ENCODE measurements around the gene TRAFD1. TPM values are rescaled to one million over a fixed set of nuclear protein-coding genes. Genes with fewer than 3 reads are reported as not detected.

TRAFD1 gene
- total and polyA plus RNA-seq, 2 donors: 31.5 to 36.9 TPM

GRCh38 chr12:112124918-112125249 lies 476 bp upstream of the TRAFD1 start:
- Histone ChIP-seq H3K4me3 (ENCODE audit: low read depth, low read length) (no peak overlapping the region), H3K36me3 (ENCODE audit: insufficient read depth) (no peaks in the 10 kb centered on the region), H3K27ac (ENCODE audit: low read depth) (no peak overlapping the region), H3K4me1 (ENCODE audit: insufficient read depth) (peaks cover 1% of the 10 kb centered on the region)
- WGBS: 3% methylated on average over 1 of the region's 1 CpG
- no peak for DNase-seq (ENCODE audit: extremely low spot score)

- DNase-seq (ENCODE audit: extremely low spot score): no peak
- Histone ChIP-seq H3K4me1 (ENCODE audit: insufficient read depth) (peaks cover 1% of the 10 kb centered on the region), H3K27ac (ENCODE audit: low read depth) (peak overlapping the region; percentile 87), H3K36me3 (ENCODE audit: insufficient read depth) (no peaks in the 10 kb centered on the region), H3K4me3 (ENCODE audit: low read depth, low read length) (peak overlapping the region; percentile 65)
- 2% methylated on average over 25 of the region's 25 CpGs for WGBS
These were observed 659 bp downstream of the TRAFD1 start for GRCh38 chr12:112126000-112126438.

- 81% methylated on average over 7 of the region's 7 CpGs for WGBS
- no peak for DNase-seq (ENCODE audit: extremely low spot score)
- H3K27ac ChIP-seq (ENCODE audit: low read depth): no peak overlapping the region
- no peaks in the 10 kb centered on the region for H3K36me3 ChIP-seq (ENCODE audit: insufficient read depth)
- no peak overlapping the region for H3K4me3 ChIP-seq (ENCODE audit: low read depth, low read length)
- peaks cover 1% of the 10 kb centered on the region for H3K4me1 ChIP-seq (ENCODE audit: insufficient read depth)
These were observed 1.6 kb downstream of the TRAFD1 start for GRCh38 chr12:112126911-112127310.

- WGBS: 9% methylated on average over 2 of the region's 2 CpGs
- Histone ChIP-seq H3K4me1 (ENCODE audit: insufficient read depth) (peaks cover 1% of the 10 kb centered on the region), H3K27ac (ENCODE audit: low read depth) (peak overlapping the region; percentile 38), H3K36me3 (ENCODE audit: insufficient read depth) (no peaks in the 10 kb centered on the region), H3K4me3 (ENCODE audit: low read depth, low read length) (peak overlapping the region; percentile 9)
- no peak for DNase-seq (ENCODE audit: extremely low spot score)
These were observed 5.2 kb downstream of the TRAFD1 start for GRCh38 chr12:112130441-112130998.

GRCh38 chr12:112131686-112132085 lies 6.3 kb downstream of the TRAFD1 start:
- WGBS: 74% methylated on average over 1 of the region's 1 CpG
- DNase-seq (ENCODE audit: extremely low spot score): no peak
- Histone ChIP-seq H3K36me3 (ENCODE audit: insufficient read depth) (peaks cover 3% of the 10 kb centered on the region), H3K27ac (ENCODE audit: low read depth) (no peak overlapping the region), H3K4me3 (ENCODE audit: low read depth, low read length) (no peak overlapping the region), H3K4me1 (ENCODE audit: insufficient read depth) (peaks cover 1% of the 10 kb centered on the region)

- H3K36me3 ChIP-seq (ENCODE audit: insufficient read depth): peaks cover 3% of the 10 kb centered on the region
- no peak overlapping the region for H3K27ac ChIP-seq (ENCODE audit: low read depth)
- H3K4me1 ChIP-seq (ENCODE audit: insufficient read depth): no peaks in the 10 kb centered on the region
- WGBS: 92% methylated on average over 5 of the region's 5 CpGs
- no peak overlapping the region for H3K4me3 ChIP-seq (ENCODE audit: low read depth, low read length)
- no peak for DNase-seq (ENCODE audit: extremely low spot score)
These were observed 8.1 kb downstream of the TRAFD1 start for GRCh38 chr12:112133418-112133817.

- H3K36me3 ChIP-seq (ENCODE audit: insufficient read depth): peaks cover 3% of the 10 kb centered on the region
- no peak for DNase-seq (ENCODE audit: extremely low spot score)
- no peak overlapping the region for H3K27ac ChIP-seq (ENCODE audit: low read depth)
- WGBS: 92% methylated on average over 3 of the region's 3 CpGs
- no peak overlapping the region for H3K4me3 ChIP-seq (ENCODE audit: low read depth, low read length)
- H3K4me1 ChIP-seq (ENCODE audit: insufficient read depth): no peaks in the 10 kb centered on the region
These were observed 9.4 kb downstream of the TRAFD1 start for GRCh38 chr12:112134731-112135130.

- WGBS: 92% methylated on average over 5 of the region's 5 CpGs
- H3K36me3 ChIP-seq (ENCODE audit: insufficient read depth): peaks cover 4% of the 10 kb centered on the region
- H3K4me3 ChIP-seq (ENCODE audit: low read depth, low read length): no peak overlapping the region
- no peak for DNase-seq (ENCODE audit: extremely low spot score)
- H3K4me1 ChIP-seq (ENCODE audit: insufficient read depth): no peaks in the 10 kb centered on the region
- no peak overlapping the region for H3K27ac ChIP-seq (ENCODE audit: low read depth)
These were observed 15.4 kb downstream of the TRAFD1 start for GRCh38 chr12:112140728-112141127.

- Histone ChIP-seq H3K4me3 (ENCODE audit: low read depth, low read length) (no peak overlapping the region), H3K36me3 (ENCODE audit: insufficient read depth) (peaks cover 6% of the 10 kb centered on the region), H3K4me1 (ENCODE audit: insufficient read depth) (no peaks in the 10 kb centered on the region), H3K27ac (ENCODE audit: low read depth) (no peak overlapping the region)
- 90% methylated on average over 1 of the region's 1 CpG for WGBS
- DNase-seq (ENCODE audit: extremely low spot score): no peak
These were observed 20.8 kb downstream of the TRAFD1 start for GRCh38 chr12:112146123-112146522.

- DNase-seq (ENCODE audit: extremely low spot score): no peak
- Histone ChIP-seq H3K4me1 (ENCODE audit: insufficient read depth) (no peaks in the 10 kb centered on the region), H3K27ac (ENCODE audit: low read depth) (no peak overlapping the region), H3K36me3 (ENCODE audit: insufficient read depth) (peaks cover 8% of the 10 kb centered on the region), H3K4me3 (ENCODE audit: low read depth, low read length) (no peak overlapping the region)
- WGBS: 63% methylated on average over 3 of the region's 3 CpGs
These were observed 22.7 kb downstream of the TRAFD1 start for GRCh38 chr12:112148031-112148513.

- no peak overlapping the region for H3K27ac ChIP-seq (ENCODE audit: low read depth)
- WGBS: 80% methylated on average over 5 of the region's 5 CpGs
- H3K4me3 ChIP-seq (ENCODE audit: low read depth, low read length): no peak overlapping the region
- H3K36me3 ChIP-seq (ENCODE audit: insufficient read depth): peaks cover 10% of the 10 kb centered on the region
- H3K4me1 ChIP-seq (ENCODE audit: insufficient read depth): no peaks in the 10 kb centered on the region
- no peak for DNase-seq (ENCODE audit: extremely low spot score)
These were observed 24.2 kb downstream of the TRAFD1 start for GRCh38 chr12:112149596-112149995.

GRCh38 chr12:112151766-112152541 lies 26.6 kb downstream of the TRAFD1 start:
- H3K27ac ChIP-seq (ENCODE audit: low read depth): no peak overlapping the region
- WGBS: 94% methylated on average over 11 of the region's 11 CpGs
- H3K36me3 ChIP-seq (ENCODE audit: insufficient read depth): peaks cover 7% of the 10 kb centered on the region
- no peak overlapping the region for H3K4me3 ChIP-seq (ENCODE audit: low read depth, low read length)
- H3K4me1 ChIP-seq (ENCODE audit: insufficient read depth): no peaks in the 10 kb centered on the region
- no peak for DNase-seq (ENCODE audit: extremely low spot score)

- DNase-seq (ENCODE audit: extremely low spot score): no peak
- 86% methylated on average over 11 of the region's 11 CpGs for WGBS
- no peaks in the 10 kb centered on the region for H3K4me1 ChIP-seq (ENCODE audit: insufficient read depth)
- peaks cover 7% of the 10 kb centered on the region for H3K36me3 ChIP-seq (ENCODE audit: insufficient read depth)
- no peak overlapping the region for H3K27ac ChIP-seq (ENCODE audit: low read depth)
- no peak overlapping the region for H3K4me3 ChIP-seq (ENCODE audit: low read depth, low read length)
These were observed 28.0 kb downstream of the TRAFD1 start for GRCh38 chr12:112153181-112153892.

GRCh38 chr12:112153893-112154219 lies 28.5 kb downstream of the TRAFD1 start:
- Histone ChIP-seq H3K36me3 (ENCODE audit: insufficient read depth) (peaks cover 7% of the 10 kb centered on the region), H3K27ac (ENCODE audit: low read depth) (no peak overlapping the region), H3K4me3 (ENCODE audit: low read depth, low read length) (no peak overlapping the region), H3K4me1 (ENCODE audit: insufficient read depth) (no peaks in the 10 kb centered on the region)
- DNase-seq (ENCODE audit: extremely low spot score): no peak
- WGBS: 95% methylated on average over 8 of the region's 8 CpGs
